ENCODE results near the gene PRR5.
A peak's percentile ranks its signal among the peaks of the same experiment; 100 is the strongest.

Gene PRR5

DNA sequence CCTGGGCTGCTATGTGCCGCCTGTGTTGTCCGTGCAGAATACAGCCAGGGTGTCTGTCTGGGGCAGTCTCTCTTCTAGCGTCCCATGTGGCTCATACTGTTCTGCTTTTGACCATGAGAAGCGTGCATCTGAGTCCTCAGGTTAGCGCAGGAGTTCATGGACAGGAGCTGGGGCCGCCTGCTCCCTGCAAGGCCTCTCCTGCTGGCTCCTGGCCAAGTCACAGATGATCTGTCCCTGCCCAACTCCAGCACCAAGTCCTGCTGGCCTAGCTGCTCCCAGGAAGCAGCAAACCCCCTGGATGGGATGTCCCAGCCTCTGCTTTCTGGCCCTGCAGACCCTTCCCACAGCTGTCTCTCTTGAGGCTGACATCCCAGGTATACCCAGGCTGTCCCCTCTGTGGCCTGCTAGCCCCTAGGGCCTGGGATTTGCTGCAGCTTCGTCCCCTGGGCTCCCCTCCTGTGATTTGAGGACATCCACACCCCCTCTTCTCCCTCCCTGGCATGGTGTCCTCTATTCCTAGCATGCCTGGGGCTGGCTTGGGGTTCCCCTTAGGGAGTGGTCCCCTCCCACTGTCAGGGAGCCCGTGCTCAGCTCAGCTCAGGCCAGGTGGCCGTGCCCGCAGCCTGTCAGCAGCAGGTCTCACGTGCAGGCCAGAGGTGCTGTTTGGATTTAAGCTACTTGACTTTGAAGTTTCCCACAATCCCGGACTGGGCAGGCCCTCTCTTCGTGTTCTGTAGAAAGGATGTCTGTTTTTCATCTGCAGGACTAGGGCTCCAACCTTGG is 17.8 kb downstream of the PRR5 start:
- DNase-seq: no peak

DNA sequence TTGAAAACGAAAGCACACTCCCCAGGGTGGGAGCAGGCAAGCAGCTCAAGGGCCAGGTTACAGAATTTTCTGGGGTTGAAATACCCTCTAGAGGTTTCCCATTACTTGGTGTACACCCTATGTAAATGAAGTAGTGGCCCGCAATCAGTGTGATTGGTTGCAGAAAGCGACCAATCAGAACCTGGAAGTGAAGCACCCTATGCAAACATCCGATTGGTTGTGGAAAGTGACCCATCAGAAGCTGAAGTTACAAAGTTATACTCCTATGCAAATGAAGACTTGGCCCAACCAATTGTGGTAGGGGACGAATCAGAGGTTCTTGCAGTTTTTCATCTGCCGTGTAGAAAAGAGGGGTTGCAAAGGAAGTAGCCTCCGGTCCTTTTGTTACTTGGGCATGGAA is 19.2 kb downstream of the PRR5 start:
- no peak for DNase-seq

DNA sequence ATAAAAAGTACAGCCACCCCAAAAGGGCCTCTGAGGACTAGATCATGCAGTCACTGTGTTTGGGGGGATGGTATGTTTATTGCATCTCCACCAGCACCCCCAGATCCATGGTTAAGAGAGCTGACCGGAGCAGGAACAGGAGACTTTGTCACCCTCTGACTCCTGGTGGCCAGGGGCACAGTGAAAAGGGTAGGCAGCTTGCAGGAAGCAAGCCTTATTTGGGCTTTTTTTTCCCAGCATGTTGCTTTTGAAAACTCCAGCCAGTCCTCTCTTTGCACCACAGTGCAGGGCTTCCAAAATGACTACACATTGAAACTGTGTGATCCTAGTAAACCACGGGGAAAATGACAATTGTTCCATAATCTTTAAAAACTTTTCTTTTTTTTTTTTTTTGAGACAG is 20.6 kb downstream of the PRR5 start:
- no peak for DNase-seq

DNA sequence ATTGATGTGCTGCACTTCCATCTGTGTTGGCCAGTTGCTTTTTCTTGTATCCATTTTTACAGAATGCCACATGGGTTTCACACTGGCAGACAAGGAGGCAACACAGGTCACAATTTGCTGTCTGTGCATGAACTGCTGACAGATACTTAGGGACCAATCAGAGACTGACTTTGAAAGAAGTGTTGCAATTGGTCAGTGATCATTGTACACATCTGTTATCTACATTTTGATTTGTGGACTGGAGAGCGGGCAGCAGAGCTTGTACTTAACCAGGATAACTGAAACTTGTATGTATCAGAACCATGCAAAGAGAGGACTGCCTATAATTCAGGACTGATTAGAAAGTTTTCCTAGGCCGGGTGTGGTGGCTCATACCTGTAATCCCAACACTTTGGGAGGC is 21.8 kb downstream of the PRR5 start:
- no peak for DNase-seq

DNA sequence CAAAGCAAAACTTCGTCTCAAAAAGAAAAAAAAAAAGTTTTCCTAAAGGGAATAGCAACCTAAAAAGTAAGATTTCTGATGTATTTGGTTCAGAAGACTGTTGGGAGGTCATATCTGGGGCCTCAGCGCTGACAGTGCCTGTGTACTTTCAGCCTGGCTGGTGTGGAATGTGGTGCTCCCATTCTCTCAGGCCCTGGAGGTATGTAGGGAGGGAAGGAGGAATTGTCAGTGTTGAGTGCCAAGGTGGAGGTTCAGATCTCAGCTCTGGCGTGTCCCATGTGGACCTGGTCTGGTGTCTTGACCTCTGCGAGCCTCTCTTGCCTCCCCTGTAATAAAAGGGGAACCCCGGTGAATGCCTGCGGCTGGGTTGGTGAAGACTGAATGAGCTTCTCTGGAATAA is 22.4 kb downstream of the PRR5 start:
- DNase-seq: no peak

DNA sequence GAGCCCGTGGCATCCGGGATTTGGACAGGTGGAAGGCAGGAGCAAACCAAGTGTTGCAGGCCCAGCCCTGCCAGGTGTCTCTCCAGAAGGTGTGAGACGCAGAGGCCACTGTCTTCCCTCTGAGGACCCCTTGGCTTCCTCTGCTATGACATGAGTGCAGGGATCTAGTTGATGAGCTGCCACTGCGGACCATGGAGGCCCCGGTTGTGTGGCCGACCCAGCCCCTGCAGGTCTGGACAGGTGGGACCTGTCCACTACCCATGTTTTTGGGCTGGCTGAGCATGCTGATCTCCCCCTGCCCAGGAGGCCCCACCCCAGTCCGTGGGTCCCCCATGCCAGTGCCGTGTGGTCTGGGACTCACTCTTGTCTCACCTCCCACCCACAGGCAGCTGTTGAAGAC is 22.9 kb downstream of the PRR5 start:
- DNase-seq: no peak

DNA sequence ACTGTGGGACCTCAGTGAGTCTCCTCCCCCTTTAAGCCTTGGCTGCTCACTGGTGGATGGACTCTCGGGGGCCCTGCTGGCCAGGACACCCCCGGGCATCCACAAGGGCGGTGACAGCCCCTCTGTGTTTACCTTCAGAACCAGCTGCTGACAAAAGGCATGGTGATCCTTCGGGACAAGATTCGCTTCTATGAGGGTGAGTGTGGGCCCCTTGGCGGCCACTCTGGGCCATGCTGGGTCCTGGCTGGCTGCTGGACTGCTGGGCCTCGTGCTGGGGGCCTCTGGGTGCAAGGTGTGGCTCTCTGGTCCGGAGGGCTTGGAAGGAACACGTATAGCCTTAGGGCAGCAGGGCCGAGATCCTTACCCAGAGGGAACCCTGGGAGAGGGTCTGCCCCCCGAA is 24.4 kb downstream of the PRR5 start:
- DNase-seq: no peak

DNA sequence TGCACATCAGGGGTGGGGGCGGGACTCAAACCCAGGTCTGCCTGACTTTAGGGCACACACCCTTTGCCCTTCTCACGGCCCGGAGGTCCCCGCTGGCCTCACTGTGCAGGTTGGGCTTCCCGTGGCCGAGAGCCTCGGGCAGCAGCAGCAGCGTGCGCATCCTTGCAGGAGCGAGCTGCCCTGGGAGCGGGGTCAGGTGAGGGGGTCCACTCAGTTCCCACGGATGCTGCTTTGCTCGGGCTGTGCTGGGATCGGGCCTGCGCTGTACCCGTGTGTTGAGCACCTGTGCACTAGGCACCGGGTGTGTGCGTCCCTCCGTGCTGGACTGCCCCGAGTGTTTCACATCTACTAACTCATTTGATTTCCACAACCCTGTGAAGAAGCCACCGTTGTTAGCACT is 25.1 kb downstream of the PRR5 start:
- DNase-seq: no peak

DNA sequence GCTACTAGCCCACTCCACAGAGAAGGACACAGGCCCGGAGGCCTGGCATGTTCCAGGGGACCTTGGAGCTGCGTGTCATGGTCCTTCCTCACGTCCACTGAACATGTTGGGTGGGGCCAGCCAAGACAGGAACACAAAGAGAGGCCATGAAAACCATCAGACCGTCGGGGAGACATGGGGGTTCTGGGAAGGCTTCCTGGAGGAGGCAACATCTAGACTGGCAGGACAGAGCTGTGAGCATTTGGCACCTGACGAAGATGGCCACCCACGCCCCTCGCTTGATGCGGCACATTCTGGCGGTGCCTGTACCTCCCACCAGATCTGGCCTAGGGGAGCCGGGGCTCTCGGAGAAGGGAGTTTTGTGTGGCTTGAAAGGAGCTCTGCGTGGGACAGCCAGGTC is 25.7 kb downstream of the PRR5 start:
- DNase-seq: no peak

DNA sequence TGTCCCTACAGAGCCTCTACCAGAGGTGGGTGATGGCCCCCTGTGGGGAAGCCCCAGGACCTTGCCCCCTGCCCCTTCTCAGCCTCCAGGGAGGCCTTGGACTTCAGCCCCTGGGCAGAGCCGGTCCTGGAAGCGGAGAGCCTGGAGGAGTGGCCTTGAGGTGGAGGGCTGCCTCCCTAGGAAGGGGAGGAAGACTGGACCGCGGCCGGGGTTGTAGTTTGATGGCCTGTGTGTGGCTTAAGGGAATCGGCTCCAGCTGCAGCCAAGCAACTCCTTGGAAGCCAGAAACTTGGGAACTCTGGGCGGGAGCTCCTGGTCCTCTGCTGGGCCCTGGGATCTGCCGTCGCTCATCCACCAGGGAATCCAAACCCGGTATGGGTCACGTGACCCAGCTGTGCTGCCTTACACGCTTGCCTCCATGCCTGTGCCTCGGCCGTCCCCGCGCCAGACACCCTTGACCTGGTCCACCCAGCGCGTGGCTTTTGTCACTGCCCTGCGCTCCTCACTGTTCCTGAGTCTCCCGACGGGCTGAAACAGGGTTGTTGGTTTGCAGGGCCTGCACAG is 26.8 kb downstream of the PRR5 start:
- no peak for DNase-seq

DNA sequence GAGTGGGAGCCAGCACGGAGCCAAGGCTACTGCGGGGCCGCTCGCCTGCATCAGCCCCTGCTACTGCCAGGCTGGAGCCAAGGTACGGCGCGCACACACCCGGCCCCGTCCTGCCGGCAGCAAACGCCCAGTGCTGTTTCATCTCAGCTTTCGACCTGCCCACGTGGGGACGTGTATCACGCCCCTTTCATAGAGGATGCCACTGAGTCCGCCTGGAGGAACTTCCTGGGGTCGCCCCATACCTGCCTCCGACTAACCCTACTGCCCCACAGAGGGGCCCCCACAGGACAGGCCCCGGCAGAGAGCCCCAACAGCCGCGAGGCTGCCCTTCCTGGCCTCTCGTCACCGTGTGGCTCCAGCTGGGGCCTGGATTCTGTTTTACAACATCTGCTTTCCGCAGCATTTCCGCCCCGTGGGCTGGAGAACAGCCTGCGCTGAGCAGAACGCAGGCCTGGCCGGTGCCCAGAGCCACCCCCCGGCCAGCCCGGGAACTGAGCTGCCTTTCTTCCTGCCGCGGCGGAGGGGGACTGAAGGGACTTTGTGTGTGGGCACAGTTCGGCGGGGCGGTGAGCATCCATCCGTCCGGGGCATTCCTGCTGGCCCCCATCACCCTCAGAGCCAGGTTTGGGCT is 27.5 kb downstream of the PRR5 start:
- DNase-seq: no peak

DNA sequence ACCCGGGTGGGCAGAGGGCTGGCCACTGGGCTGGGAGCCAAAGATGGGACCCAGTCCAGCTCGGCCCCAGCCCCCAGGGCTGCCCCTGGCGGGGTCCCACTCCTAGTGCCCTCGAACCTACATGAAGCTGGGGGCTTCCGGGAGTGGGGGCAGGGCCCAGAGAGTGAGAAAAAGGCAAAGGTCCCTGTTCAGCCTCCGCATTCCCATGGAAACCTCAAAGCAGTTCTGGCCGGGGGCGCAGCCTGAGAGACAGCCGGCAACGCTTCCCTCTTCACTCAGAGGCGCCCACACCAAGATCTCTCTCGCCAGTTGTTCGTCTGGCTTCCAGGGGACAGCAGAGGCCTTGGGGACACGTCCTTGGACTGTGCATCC is 28.0 kb downstream of the PRR5 start:
- DNase-seq: no peak

DNA sequence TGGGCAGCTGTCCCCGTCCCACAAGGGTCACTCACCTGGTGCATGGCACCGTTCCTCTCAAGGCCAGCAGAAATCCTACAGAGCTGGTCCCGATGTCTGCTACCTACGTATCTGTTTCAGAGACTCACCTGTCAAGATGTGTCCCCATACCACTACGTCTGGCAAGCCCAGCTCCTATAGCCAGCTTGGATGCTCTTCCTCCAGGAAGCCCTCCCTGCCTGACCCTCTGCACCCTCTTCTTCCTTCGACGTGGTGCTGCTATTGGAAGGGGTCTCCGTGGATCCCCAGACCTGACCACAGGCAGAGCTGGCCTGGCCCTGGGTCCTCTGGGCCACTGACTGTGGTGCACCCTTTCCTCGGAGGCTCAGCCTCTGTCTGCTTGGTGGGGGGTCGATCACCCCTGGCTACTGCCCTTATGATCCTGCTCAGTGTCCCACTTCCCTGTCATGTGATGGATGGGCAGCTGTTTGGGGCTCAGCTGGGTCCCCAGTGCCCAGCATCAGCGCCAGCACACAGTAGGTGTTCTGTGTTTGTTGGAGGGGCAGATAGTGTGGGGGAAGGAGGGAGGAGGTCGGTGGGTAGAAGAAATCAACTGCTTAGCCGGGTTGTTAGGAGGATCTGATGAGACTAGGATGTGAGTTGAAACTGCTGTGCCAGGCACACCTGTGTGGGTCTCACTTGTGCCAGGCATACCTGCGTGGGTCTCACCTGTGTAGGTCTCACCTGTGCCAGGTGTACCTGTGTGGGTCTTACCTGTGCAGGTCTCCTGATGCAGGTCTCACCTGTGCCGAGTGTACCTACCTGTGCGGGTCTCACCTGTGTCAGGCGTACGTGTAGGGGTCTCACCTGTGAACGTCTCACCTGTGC is 28.7 kb downstream of the PRR5 start:
- DNase-seq: no peak

DNA sequence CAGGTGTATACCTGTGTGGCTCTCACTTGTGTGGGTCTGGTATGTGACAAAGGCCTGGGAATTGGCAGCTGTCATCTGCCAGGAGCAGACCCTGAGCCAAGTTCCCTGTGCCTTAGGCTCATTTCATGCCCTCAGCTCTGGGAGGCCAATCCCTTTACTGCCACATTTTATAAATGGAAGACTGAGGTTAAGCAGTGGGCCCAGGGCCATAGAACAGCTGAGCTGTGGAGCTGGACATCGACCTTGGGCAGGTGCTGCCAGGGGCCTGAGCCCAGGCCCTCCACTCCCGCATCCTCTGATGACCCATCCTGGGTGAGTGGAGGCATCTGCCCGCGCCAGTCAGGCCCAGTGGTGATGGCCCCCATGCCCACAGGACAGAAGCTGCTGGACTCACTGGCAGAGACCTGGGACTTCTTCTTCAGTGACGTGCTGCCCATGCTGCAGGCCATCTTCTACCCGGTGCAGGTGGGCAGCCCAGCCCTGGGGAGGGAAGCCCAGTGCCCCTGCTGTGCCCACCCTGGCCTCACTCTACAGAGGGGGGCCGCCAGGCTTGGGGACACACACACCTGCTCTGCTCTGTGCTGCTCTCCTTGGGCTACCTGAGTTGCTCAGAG is 29.5 kb downstream of the PRR5 start:
- DNase-seq: no peak

DNA sequence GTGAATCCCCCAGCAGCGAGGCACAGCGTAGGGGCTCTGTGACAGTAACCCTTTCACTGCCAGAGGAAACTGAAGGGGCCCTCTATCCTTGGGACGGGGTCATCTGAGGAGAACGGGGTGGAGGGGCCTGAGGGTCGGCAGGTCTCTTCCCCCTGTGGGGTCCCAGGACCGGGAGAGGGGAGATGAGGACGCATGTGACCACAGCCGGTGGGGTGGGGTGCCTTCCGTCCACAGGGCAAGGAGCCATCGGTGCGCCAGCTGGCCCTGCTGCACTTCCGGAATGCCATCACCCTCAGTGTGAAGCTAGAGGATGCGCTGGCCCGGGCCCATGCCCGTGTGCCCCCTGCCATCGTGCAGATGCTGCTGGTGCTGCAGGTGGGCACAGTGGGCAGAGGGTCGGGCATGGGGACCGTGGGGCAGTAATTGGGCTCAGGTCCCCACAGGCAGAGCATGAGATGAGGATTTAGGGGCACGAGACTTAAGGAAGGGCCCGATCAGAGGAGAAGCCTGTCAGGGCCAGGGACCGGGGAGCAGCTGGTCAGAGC is 30.1 kb downstream of the PRR5 start:
- no peak for DNase-seq

DNA sequence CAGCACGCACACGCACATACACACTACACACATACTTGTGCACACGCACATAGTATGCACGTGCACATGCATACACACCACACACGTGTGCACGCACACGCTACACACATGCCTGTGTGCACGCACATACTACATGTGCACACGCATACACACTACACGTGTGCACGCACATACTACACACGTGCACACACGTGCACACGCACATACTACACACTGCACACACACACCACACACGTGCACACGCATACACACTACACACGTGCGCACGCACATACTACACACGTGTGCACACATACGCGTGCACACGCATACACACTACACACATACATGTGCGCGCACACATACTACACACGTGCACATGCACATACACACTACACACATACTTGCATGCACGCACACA is 30.7 kb downstream of the PRR5 start:
- DNase-seq: no peak

DNA sequence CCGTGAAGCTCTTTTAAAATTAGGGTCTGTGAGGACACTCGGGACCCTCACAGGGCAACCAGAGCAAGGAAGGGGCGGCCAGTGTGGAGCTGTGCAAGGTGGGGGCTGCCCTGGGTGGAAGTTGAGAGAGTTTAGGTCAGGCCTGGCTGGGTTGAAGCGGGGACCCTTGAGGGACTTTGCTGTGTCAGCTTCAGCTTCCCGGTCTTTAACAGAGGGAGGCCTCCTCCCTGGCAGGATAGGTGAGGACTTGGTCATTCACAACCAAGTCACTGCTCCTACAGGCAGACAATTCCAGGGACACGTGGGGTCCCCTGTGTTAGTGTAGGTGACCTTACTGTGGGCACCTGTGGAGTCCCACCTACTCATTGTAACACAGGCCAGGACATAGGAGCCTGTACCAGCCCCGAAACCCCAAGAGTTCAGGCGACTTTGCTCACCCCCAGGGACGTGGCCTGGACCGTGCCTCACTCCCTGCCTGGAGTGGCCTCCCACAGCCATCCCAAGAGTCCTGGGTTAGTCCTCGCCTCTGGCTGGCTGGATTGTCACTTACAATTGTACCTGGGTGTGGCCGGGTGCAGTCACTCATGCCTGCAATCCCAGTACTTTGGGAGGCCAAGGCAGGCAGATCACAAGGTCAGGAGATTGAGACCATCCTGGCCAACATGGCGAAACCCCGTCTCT is 31.6 kb downstream of the PRR5 start:
- no peak for DNase-seq

DNA sequence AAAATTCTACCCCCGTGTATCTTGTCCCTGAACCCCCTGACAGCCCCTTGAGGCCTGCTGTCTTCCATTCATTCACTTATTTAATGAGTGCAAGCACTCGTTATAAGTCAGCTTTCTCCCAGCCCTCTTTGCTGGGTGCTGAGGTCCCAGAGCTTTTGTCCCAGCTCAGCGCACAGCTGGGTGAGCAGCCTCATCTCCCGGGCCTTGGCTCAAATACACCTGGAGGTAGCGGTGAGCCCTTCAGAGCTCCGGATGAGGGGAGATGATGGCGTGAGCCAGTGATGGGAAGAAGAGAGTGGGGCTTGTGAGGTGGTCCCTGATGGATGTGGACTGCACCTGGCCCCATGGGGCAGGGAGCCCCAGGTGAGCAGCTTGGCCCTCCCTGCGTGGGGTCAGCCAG is 32.3 kb downstream of the PRR5 start:
- no peak for DNase-seq

DNA sequence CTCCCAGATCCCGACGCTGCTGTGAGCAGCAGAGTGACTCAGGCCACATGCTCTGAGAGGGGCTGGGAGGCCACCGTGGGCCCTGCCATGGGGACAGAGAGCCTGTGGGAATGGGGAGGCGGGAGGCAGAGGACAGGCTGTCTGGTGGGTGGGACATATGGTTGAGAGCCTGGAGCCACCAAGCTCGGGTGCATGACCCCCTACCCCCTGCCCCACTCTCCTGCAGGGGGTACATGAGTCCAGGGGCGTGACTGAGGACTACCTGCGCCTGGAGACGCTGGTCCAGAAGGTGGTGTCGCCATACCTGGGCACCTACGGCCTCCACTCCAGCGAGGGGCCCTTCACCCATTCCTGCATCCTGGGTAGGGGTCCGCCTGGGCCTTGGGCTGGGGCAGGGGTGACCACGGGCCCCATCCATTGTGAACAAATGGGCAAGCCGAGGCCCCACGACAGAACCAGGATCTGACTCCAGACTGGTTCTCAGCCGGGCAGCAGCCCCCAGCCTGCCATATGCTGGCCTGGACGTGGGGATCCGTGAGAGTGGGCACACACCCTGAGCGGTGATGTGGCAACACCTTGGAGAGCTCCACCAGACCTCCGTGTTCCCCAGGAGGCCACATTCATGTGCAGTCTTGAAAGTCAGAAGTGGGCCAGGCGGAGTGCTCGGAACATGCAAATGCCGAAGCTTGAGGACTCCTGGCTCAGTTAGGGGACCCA is 33.0 kb downstream of the PRR5 start:
- DNase-seq: no peak

DNA sequence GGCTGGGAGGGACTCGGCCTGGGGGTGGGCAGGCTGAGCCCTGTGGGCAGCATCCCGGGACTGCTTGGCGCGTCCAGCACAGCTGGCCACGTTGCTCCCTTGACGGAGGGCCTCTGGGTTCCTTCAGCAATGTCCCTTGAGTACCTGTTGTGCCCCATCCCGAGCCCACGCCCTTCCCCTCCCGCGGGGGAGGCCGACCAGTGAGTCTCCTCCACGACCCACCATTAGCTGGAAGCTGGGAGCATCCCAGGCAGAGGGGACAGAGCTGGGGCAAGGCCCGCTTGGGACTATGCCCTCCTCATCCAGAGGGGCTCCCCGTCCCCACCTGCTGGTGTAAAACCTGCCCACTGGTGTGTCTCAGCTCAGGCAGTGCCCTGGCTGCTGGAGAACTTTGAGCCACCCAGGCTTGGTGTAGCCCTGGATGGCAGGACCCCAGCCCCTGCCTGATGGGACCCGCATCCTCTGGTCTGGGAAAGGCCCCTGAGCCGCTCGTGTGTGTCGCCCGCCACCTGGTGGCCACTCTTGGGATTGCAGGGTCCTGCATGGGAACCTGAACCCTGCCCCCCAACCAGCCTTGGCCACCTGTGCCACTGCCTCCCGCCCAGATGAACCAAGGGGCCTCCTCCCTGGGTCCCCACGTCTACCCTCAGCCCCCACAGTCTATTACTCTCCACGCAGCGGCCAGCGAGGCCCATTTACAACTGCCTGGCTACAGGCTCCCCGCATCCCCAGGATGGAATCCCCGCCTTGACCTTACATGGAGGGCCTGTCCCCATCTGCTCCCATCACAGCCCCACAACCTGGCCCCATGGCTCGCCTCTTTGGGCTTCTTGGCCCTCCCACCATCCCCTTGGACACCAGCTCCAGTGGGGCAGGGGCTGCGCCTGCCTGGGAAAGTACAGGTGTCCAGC is 33.8 kb downstream of the PRR5 start:
- peak; percentile 47 for DNase-seq

All from GDM1 (cell line).